Measurements from ENCODE around the gene CEP350.
"Not testable (repeated sequence)": the region's sequence is repeated elsewhere in the genome, so short reads cannot be mapped to it uniquely, and the experiment has no call there.

Gene CEP350

GRCh38 chr1:180116964-180117763 lies 162.6 kb downstream of the CEP350 start:
- no peak for DNase-seq (ENCODE audit: low read depth in 2 of 2)

GRCh38 chr1:180117764-180118116 lies 163.1 kb downstream of the CEP350 start:
- no peak for DNase-seq (ENCODE audit: low read depth in 2 of 2)

- DNase-seq (ENCODE audit: low read depth in 2 of 2) = no peak
Observed at GRCh38 chr1:180119837-180120236, 165.2 kb downstream of the CEP350 start.

- DNase-seq (ENCODE audit: low read depth in 2 of 2) = no peak
Observed at GRCh38 chr1:180123463-180123936, 168.9 kb downstream of the CEP350 start.

GRCh38 chr1:180130651-180131050 lies 176.0 kb downstream of the CEP350 start:
- DNase-seq (ENCODE audit: low read depth in 2 of 2) = no peak

GRCh38 chr1:180131510-180131909 lies 176.9 kb downstream of the CEP350 start:
- no peak for DNase-seq (ENCODE audit: low read depth in 2 of 2)

- DNase-seq (ENCODE audit: low read depth in 2 of 2) = no peak
Observed at GRCh38 chr1:180133193-180133592, 178.6 kb downstream of the CEP350 start.

GRCh38 chr1:180133688-180134087 lies 179.1 kb downstream of the CEP350 start:
- DNase-seq (ENCODE audit: low read depth in 2 of 2) = not testable (repeated sequence)

- DNase-seq (ENCODE audit: low read depth in 2 of 2) = no peak
Observed at GRCh38 chr1:180135535-180135934, 180.9 kb downstream of the CEP350 start.

GRCh38 chr1:180136331-180136967 lies 181.8 kb downstream of the CEP350 start:
- DNase-seq (ENCODE audit: low read depth in 2 of 2) = no peak

GRCh38 chr1:180136968-180137356 lies 182.4 kb downstream of the CEP350 start:
- no peak for DNase-seq (ENCODE audit: low read depth in 2 of 2)

- DNase-seq (ENCODE audit: low read depth in 2 of 2) = no peak
Observed at GRCh38 chr1:180137776-180138175, 183.2 kb downstream of the CEP350 start.

GRCh38 chr1:180141381-180141934 lies 186.8 kb downstream of the CEP350 start:
- no peak for DNase-seq (ENCODE audit: low read depth in 2 of 2)

GRCh38 chr1:180143359-180143758 lies 188.7 kb downstream of the CEP350 start:
- DNase-seq (ENCODE audit: low read depth in 2 of 2) = no peak

GRCh38 chr1:180144659-180145357 lies 190.2 kb downstream of the CEP350 start:
- DNase-seq (ENCODE audit: low read depth in 2 of 2) = no peak

- no peak for DNase-seq (ENCODE audit: low read depth in 2 of 2)
Observed at GRCh38 chr1:180145446-180145845, 190.8 kb downstream of the CEP350 start.

GRCh38 chr1:180150982-180151381 lies 196.4 kb downstream of the CEP350 start:
- DNase-seq (ENCODE audit: low read depth in 2 of 2) = no peak

- DNase-seq (ENCODE audit: low read depth in 2 of 2) = no peak
Observed at GRCh38 chr1:180151508-180151907, 196.9 kb downstream of the CEP350 start.

GRCh38 chr1:180152588-180152987 lies 198.0 kb downstream of the CEP350 start:
- DNase-seq (ENCODE audit: low read depth in 2 of 2) = no peak

GRCh38 chr1:180153032-180153431 lies 198.4 kb downstream of the CEP350 start:
- no peak for DNase-seq (ENCODE audit: low read depth in 2 of 2)

GRCh38 chr1:180154003-180154324 lies 199.4 kb downstream of the CEP350 start:
- DNase-seq (ENCODE audit: low read depth in 2 of 2) = no peak
